Osteoblast (primary cell): ENCODE results near the gene DHX8. TPM values are rescaled to one million over a fixed set of nuclear protein-coding genes. Genes with fewer than 3 reads are reported as not detected.
A peak's percentile ranks its signal among the peaks of the same experiment; 100 is the strongest.

Source experiments
- DNase-seq: peaks from one replicate; pipeline ENCODE4 v3.0.0; 2011; ENCODE audit warnings: low spot score, mixed read lengths; ENCODE audit not compliant: insufficient read length; ENCODE audit errors: missing footprints
- H2AFZ ChIP-seq: 2 replicates; pipeline ENCODE4 v1.6.0; 2011; ENCODE audit warnings: mild to moderate bottlenecking, low read length
- H3K27ac ChIP-seq: 2 replicates; pipeline ENCODE4 v1.5.1; 2011; ENCODE audit warnings: mild to moderate bottlenecking, low read depth, low read length, moderate library complexity
- H3K27me3 ChIP-seq: 2 replicates; pipeline ENCODE4 v1.6.0; 2012; ENCODE audit warnings: mild to moderate bottlenecking, control low read depth, inconsistent platforms, low read length, moderate library complexity; ENCODE audit not compliant: insufficient read depth
- H3K36me3 ChIP-seq: 2 replicates; pipeline ENCODE4 v1.5.1; 2011; ENCODE audit warnings: mild to moderate bottlenecking, low read length, control low read depth, moderate library complexity; ENCODE audit not compliant: insufficient read depth
- H3K4me1 ChIP-seq: 2 replicates; pipeline ENCODE4 v1.5.1; 2011; ENCODE audit warnings: mild to moderate bottlenecking, low read length, control low read depth, moderate library complexity; ENCODE audit not compliant: insufficient read depth
- H3K4me2 ChIP-seq: 2 replicates; pipeline ENCODE4 v1.6.0; 2011; ENCODE audit warnings: mild to moderate bottlenecking, low read length; ENCODE audit not compliant: insufficient read depth
- H3K4me3 ChIP-seq: fragments of 200-600 bp; sonication (generic); 3 replicates; pipeline ENCODE4 v1.5.1; 2012; ENCODE audit warnings: mild to moderate bottlenecking, low read length, inconsistent platforms; ENCODE audit not compliant: insufficient read depth
- H3K79me2 ChIP-seq: 2 replicates; pipeline ENCODE4 v1.6.0; 2012; ENCODE audit warnings: mild to moderate bottlenecking, low read length, control low read depth, inconsistent platforms; ENCODE audit not compliant: insufficient read depth
- H3K9me3 ChIP-seq: 2 replicates; pipeline ENCODE4 v1.5.1; 2011; ENCODE audit warnings: low read depth, low read length, control low read depth
- H4K20me1 ChIP-seq: 2 replicates; pipeline ENCODE4 v1.6.0; 2012; ENCODE audit warnings: mild to moderate bottlenecking, low read length, control low read depth; ENCODE audit not compliant: insufficient read depth
- CTCF ChIP-seq: IDR thresholded peaks from 2 replicates; pipeline ENCODE4 v1.5.1; 2011; ENCODE audit warnings: mild to moderate bottlenecking, low read depth, low read length, moderate library complexity; ENCODE audit errors: extremely low read depth
- total RNA-seq: library from RNA; depleted of rRNA; stranded (reverse); fragments of >200 nt; gene quantifications from 2 replicates; pipeline ENCODE4 v1.2.3, GENCODE V29; 2012

The DHX8 gene
- total RNA-seq, 1 donor = 42.3 TPM

DNA sequence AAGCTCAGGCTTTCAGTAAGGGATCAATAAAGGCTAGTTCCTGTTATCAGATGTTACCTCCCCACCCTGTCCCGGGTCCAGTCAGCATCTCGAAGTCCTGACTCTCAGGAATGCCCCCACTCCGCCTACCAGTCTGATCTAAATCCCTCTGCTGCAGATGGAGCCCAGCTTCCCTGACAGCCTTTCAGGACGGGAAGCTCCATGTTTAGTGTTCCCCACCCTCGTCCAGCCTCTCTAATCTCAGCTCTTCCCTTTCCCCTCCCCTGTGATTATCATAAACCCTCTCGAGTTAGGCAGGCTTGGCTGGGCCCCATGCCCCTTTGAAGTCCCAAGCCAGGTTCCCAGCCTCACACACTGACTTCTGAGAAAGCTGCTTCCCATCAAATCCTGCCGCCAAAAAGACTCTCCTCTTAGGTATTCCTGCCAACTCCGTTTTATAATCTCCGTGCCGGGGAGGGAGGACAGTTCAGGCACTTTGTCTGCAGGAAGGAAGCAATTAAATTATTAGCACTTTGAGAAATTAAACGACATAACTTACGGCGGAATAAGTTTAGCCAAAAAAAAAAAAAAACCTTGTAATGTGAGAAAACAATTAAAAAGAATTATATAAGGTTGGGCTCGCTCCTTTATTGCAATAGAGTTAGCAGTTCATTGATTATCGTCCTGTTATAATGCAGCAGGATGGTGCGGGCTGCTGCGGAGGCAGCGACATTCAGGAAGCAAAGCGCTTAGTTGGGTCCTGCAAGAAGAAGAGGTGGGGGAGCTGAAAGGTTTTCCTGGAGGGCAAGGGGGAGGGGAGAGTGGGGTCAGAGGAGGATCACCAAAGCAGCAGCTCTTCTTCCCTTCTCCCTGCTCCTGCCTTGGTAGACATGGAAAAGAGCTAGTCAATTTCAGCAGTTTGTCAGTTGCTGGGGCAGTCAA lies 79.2 kb downstream of the DHX8 start:
- Histone ChIP-seq H3K27me3 (peaks cover 26% of the 10 kb centered on the region), H3K4me1 (no peaks in the 10 kb centered on the region), H3K36me3 (no peaks in the 10 kb centered on the region), H3K4me2 (no peak overlapping the region), H3K27ac (no peak overlapping the region), H4K20me1 (no peaks in the 10 kb centered on the region), H2AFZ (no peak overlapping the region), H3K79me2 (no peaks in the 10 kb centered on the region), H3K4me3 (no peak overlapping the region), H3K9me3 (no peaks in the 10 kb centered on the region)
- DNase-seq = peak; percentile 37
- no peak for TF ChIP-seq CTCF

DNA sequence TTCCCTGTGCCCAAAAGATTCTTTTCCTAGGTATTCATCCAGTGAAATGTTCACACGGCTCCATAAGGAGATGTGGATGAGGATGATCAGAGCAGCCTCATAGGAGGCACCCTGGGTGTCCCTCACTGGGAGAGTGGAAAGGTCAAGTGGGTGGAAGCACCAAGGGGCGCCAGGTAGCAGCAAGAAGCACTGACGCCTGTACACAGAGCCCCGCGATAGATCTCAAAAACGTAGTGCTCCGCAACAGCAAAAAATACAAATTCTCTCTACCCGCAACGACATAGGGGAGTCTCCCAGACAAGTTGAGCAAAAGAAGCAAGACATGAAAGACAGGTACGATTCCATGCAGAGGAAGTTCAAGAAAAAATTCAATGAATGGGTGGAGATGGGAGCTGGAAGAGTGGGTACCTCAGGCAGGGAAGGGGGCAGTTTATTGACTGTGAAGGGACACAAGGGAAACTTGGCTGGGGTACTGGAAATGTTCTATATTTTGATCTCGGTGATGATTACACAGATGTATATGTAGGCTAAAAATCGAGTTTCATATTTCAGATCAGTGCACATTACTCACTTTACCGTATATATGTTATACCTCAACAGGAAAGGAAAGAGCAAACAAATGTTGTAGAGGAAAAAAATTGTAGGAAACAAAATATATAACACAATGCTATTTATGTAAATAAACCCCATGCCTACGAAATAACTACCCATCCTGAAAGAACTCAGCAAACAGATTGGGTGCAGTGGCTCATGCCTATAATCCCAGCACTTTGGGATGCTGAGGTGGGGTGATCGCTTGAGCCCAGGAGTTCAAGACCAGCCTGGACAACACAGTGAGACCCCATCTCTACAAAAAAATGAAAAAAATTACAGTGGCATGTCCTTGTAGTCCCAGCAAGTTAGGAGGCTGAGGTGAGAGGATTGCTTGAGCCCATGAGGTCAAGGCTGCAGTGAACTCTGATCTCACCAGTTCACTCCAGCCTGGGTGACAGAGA lies 80.1 kb downstream of the DHX8 start:
- Histone ChIP-seq H2AFZ (no peak overlapping the region), H3K4me2 (no peak overlapping the region)
- no peak for TF ChIP-seq CTCF

GRCh38 chr17:43568506-43569082 lies 84.8 kb downstream of the DHX8 start:
- Histone ChIP-seq H3K4me3 (no peak overlapping the region), H3K9me3 (no peaks in the 10 kb centered on the region), H3K4me2 (no peak overlapping the region), H3K79me2 (no peaks in the 10 kb centered on the region), H3K4me1 (peaks cover 4% of the 10 kb centered on the region), H2AFZ (no peak overlapping the region), H4K20me1 (no peaks in the 10 kb centered on the region), H3K36me3 (no peaks in the 10 kb centered on the region), H3K27me3 (peaks cover 15% of the 10 kb centered on the region), H3K27ac (no peak overlapping the region)
- DNase-seq = no peak
- TF ChIP-seq CTCF = no peak

More for the DNA sequence above, 80.1 kb downstream of the DHX8 start:
- Histone ChIP-seq H3K27me3 (peaks cover 26% of the 10 kb centered on the region), H3K79me2 (no peaks in the 10 kb centered on the region), H4K20me1 (no peaks in the 10 kb centered on the region), H3K9me3 (no peaks in the 10 kb centered on the region), H3K36me3 (no peaks in the 10 kb centered on the region), H3K4me3 (no peak overlapping the region), H3K4me1 (no peaks in the 10 kb centered on the region), H3K27ac (no peak overlapping the region)
- peak; percentile 31 for DNase-seq
